HCT116 (cell line): ENCODE measurements around the gene HPN. TPM values are rescaled to one million over a fixed set of nuclear protein-coding genes. Genes with fewer than 3 reads are reported as not detected.

ENCODE experiments used
- ATAC-seq: fragments of 200-7000 bp; cut with Tn5 transposase; 2 replicates; pipeline ENCODE4 v1.9.1; 2020; ENCODE audit warnings: mild to moderate bottlenecking, moderate library complexity
- BruUV-seq: library from RNA; stranded (reverse); fragments of 400-500 nt; replicated peaks from 2 replicates; lab custom pipeline; 2021; lab: Mats Ljungman, UMichigan
- CTCF ChIA-PET: fragments of 300-600 bp; sonication (Branson Sonifier 250); formaldehyde crosslinking; loops from one replicate; lab custom pipeline; 2021; ENCODE audit warnings: antibody characterized with exemption; lab: Charles Lee
- POLR2A ChIA-PET: fragments of 300-600, 350-600 bp; sonication (Branson Sonifier 250); formaldehyde crosslinking; loops from one replicate; lab custom pipeline; 2021; ENCODE audit warnings: antibody characterized with exemption; lab: Charles Lee
- RAD21 ChIA-PET, 2 experiments: fragments of 300-600 bp; sonication (Branson Sonifier 250); formaldehyde crosslinking; loops; one replicate each; lab custom pipeline; 2023; ENCODE audit warnings: low total read pairs in 2 of 2; ENCODE audit not compliant: uncharacterized antibody in 2 of 2, unreplicated experiment in 2 of 2, low non-redundant PET in 1 of 2; lab: Charles Lee
- DNase-seq: peaks from one replicate; pipeline ENCODE4 v3.0.0-alpha.2; 2010; ENCODE audit warnings: low read depth, low spot score
- H2AFZ ChIP-seq: fragments of 200-600 bp; shearing (Covaris generic), sonication (generic); 2 replicates; pipeline ENCODE4 v1.6.1; 2017; ENCODE audit warnings: low read depth, mixed run types, mixed read lengths, antibody characterized with exemption, low read length; ENCODE audit not compliant: poor library complexity, severe bottlenecking
- H3K27ac ChIP-seq: 2 replicates; pipeline ENCODE4 v1.5.1; 2012; ENCODE audit warnings: low read depth, low read length
- H3K27me3 ChIP-seq: fragments of 200-600 bp; sonication (generic); 2 replicates; pipeline ENCODE4 v1.6.1; 2016; ENCODE audit warnings: mixed run types, low read length, mixed read lengths; ENCODE audit not compliant: insufficient read depth
- H3K36me3 ChIP-seq, 2 experiments: fragments of 200-500 bp in 1 of 2; fragments of 200-600 bp in 1 of 2; sonication (Bioruptor generic) in 1 of 2; sonication (generic) in 1 of 2; 2 replicates each; pipeline versions ENCODE4 v1.5.1 to v1.6.1; 2014 to 2016; ENCODE audit warnings: low read length in 2 of 2, inconsistent platforms in 1 of 2, mixed read lengths in 1 of 2, mixed run types in 1 of 2; ENCODE audit not compliant: insufficient read depth in 2 of 2, control insufficient read depth in 1 of 2
- H3K4me1 ChIP-seq, 2 experiments: fragments of 200-600 bp in 1 of 2; sonication (generic) in 1 of 2; 2 replicates each; pipeline versions ENCODE4 v1.5.1 to v1.6.1; 2012 to 2017; ENCODE audit warnings: low read length in 2 of 2, inconsistent platforms in 1 of 2, mild to moderate bottlenecking in 1 of 2, mixed read lengths in 1 of 2, mixed run types in 1 of 2, moderate library complexity in 1 of 2; ENCODE audit not compliant: insufficient read depth in 2 of 2, control insufficient read depth in 1 of 2
- H3K4me2 ChIP-seq: fragments of 200-600 bp; sonication (generic); 2 replicates; pipeline ENCODE4 v1.6.1; 2017; ENCODE audit warnings: mixed run types, low read length, mixed read lengths
- H3K4me3 ChIP-seq, 2 experiments: fragments of 200-600 bp in 1 of 2; sonication (generic) in 1 of 2; replicated peaks in 1 of 2; 2 replicates each; pipeline ENCODE4 v1.5.1; 2011 to 2016; ENCODE audit warnings: low read length in 2 of 2, control low read depth in 1 of 2, low read depth in 1 of 2, mild to moderate bottlenecking in 1 of 2, mixed read lengths in 1 of 2, mixed run types in 1 of 2
- H3K79me2 ChIP-seq: fragments of 200-600 bp; sonication (generic); 2 replicates; pipeline ENCODE4 v1.6.1; 2017; ENCODE audit warnings: mild to moderate bottlenecking, mixed run types, low read length, moderate library complexity, mixed read lengths; ENCODE audit not compliant: insufficient read depth
- H3K9ac ChIP-seq: fragments of 200-600 bp; sonication (generic); 2 replicates; pipeline ENCODE4 v1.6.1; 2016; ENCODE audit warnings: low read length, mixed read lengths
- H3K9me2 ChIP-seq: fragments of 200-600 bp; sonication (generic), shearing (Covaris generic); 2 replicates; pipeline ENCODE4 v1.6.1; 2017; ENCODE audit warnings: mixed run types, mild to moderate bottlenecking, moderate library complexity; ENCODE audit not compliant: insufficient read depth
- H3K9me3 ChIP-seq, 2 experiments: fragments of 200-500 bp in 1 of 2; fragments of 200-600 bp in 1 of 2; sonication (Bioruptor generic) in 1 of 2; sonication (generic) in 1 of 2; 2 replicates each; pipeline ENCODE4 v1.6.1; 2014 to 2017; ENCODE audit warnings: low read length in 2 of 2, mixed read lengths in 2 of 2, inconsistent platforms in 1 of 2, low read depth in 1 of 2, mild to moderate bottlenecking in 1 of 2, mixed run types in 1 of 2, moderate library complexity in 1 of 2; ENCODE audit not compliant: control insufficient read depth in 1 of 2, insufficient read depth in 1 of 2
- H4K20me1 ChIP-seq: fragments of 200-600 bp; sonication (generic), shearing (Covaris generic); 2 replicates; pipeline ENCODE4 v1.6.1; 2017; ENCODE audit warnings: mixed run types, mild to moderate bottlenecking, moderate library complexity; ENCODE audit not compliant: insufficient read depth
- CTCF ChIP-seq, 3 experiments: fragments of 200-600 bp in 1 of 3; sonication (generic) in 1 of 3; IDR thresholded peaks in 2 of 3; conservative IDR thresholded peaks in 1 of 3; 2 replicates each; pipeline ENCODE4 v1.5.1; 2012 to 2017; ENCODE audit warnings: low read depth in 2 of 3, low read length in 2 of 3, antibody characterized with exemption in 1 of 3, borderline replicate concordance in 1 of 3, control low read depth in 1 of 3, mild to moderate bottlenecking in 1 of 3, mixed read lengths in 1 of 3, mixed run types in 1 of 3, moderate library complexity in 1 of 3; ENCODE audit not compliant: insufficient read depth in 1 of 3
- EZH2 ChIP-seq: fragments of 200-600 bp; sonication (generic); IDR thresholded peaks from 2 replicates; pipeline ENCODE4 v1.6.1; 2017; ENCODE audit warnings: antibody characterized with exemption, mixed run types
- FOSL1 ChIP-seq: IDR thresholded peaks from 2 replicates; pipeline ENCODE4 v1.6.1; 2012; ENCODE audit warnings: low read depth
- JUND ChIP-seq: IDR thresholded peaks from 2 replicates; pipeline ENCODE4 v1.6.1; 2012
- YY1 ChIP-seq: IDR thresholded peaks from 2 replicates; pipeline ENCODE4 v1.6.1; 2011; ENCODE audit warnings: low read length, low read depth, moderate library complexity, mild to moderate bottlenecking; ENCODE audit not compliant: insufficient replicate concordance; ENCODE audit errors: extremely low read depth
- ZFX ChIP-seq: fragments of 450-650 bp; IDR thresholded peaks from 2 replicates; pipeline ENCODE4 v1.6.1; 2017
- intact Hi-C: fragments of 100-400 bp; cut with micrococcal nuclease; formaldehyde crosslinking; loops from 2 replicates; pipeline ENCODE4 v1.10.0; 2022
- total RNA-seq: library from RNA; stranded (reverse); gene quantifications from one replicate; pipeline ENCODE4 v1.2.1, GENCODE V29; 2021; ENCODE audit not compliant: unreplicated experiment
- TF ChIP-seq, protein P1 (sequence below): IDR thresholded peaks from 2 replicates; pipeline ENCODE4 v1.6.1; 2012

The HPN gene
- total RNA-seq, 1 experiment from 2014 or later, result 0.32 TPM

DNA sequence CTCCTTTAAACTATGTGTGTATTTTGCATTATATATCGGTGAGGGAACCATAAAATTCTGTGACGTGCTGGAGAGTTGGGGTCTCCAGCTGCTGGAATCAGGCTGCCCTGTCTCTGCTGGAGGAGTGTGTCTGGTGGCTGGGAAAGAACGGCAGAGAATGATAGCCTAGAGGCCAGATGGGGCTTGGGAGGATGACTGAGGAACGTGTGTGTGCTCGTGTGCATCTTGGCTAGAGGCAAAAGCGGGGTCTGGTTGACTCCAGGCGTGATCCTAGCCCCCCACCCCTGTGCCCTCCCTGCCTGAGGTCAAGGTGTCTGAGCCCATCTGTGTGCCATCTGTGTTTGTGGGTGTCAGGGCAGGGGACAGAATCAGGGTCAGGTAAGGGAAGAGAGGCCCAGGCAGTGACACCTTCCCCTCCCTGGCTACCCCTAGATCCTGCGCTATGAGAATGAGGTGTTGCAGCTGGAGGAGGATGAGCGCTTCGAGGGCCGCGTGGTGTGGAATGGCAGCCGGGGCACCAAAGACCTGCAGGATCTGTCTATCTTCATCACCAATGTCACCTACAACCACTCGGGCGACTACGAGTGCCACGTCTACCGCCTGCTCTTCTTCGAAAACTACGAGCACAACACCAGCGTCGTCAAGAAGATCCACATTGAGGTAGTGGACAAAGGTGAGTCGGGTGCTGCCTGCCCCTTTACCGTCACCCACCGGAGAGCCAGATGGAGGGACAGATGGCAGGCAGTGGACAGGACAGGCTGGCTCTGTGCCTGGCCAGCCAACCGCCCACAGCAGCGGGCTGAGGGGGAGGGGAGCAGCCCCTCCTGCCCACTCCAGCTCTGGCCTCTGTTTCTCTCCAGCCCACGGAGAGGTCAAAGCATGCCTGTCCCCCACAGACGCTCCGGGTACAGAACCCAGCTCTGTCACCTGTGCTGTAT, 8.2 kb upstream of the HPN start:
- H3K4me2 ChIP-seq, result no peak overlapping the region
- no peaks in the 10 kb centered on the region for H4K20me1 ChIP-seq
- H3K9ac ChIP-seq, result no peak overlapping the region
- H3K9me3 ChIP-seq, result no peaks in the 10 kb centered on the region
- H3K9me2 ChIP-seq, result no peaks in the 10 kb centered on the region
- no peak for ATAC-seq
- no peak overlapping the region for H3K27ac ChIP-seq
- peaks cover 6 to 18% of the 10 kb centered on the region in 2 experiments; a peak in 3 of 4 replicates for H3K4me1 ChIP-seq
- BruUV-seq, result no TSS peak
- no peak overlapping the region for H2AFZ ChIP-seq
- no peak for TF ChIP-seq JUND
- TF ChIP-seq FOSL1, result no peak
- TF ChIP-seq, protein P1, sequence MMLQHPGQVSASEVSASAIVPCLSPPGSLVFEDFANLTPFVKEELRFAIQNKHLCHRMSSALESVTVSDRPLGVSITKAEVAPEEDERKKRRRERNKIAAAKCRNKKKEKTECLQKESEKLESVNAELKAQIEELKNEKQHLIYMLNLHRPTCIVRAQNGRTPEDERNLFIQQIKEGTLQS, result no peak
- no peak for TF ChIP-seq YY1
- intact Hi-C loops, result no loop called here
- H3K36me3 ChIP-seq, result no peaks in the 10 kb centered on the region; a peak in 1 of 4 replicates
- no peaks in the 10 kb centered on the region for H3K27me3 ChIP-seq
- no peaks in the 10 kb centered on the region for H3K79me2 ChIP-seq
- ChIA-PET CTCF (no interaction called here), POLR2A (no interaction called here), RAD21 (no interaction called here)
- H3K4me3 ChIP-seq, result no peak overlapping the region
- DNase-seq, result no peak

GRCh38 chr19:35034005-35034502, 7.5 kb upstream of the HPN start:
- CTCF ChIA-PET, result interaction anchor here (1.1 kb wide), 1 partner anchor 10 kb away, joined by 5 read pairs; no protein-coding TSS in a partner anchor
- no peak for DNase-seq
- RAD21 ChIA-PET, result no interaction called here
- H3K27ac ChIP-seq, result no peak overlapping the region
- no peaks in the 10 kb centered on the region for H3K9me2 ChIP-seq
- no peak overlapping the region for H3K4me2 ChIP-seq
- no peak overlapping the region for H3K9ac ChIP-seq
- no peaks in the 10 kb centered on the region for H3K79me2 ChIP-seq
- TF ChIP-seq CTCF (IDR thresholded peaks at IDR 0.05 in 2 of 3, conservative IDR thresholded peaks at IDR 0.05 in 1 of 3; ENCODE audit: borderline replicate concordance in 1 of 3, insufficient read depth in 1 of 3, low read depth in 2 of 3, low read length in 2 of 3), result no peak
- no peak for TF ChIP-seq EZH2
- TF ChIP-seq ZFX, result no peak
- no peaks in the 10 kb centered on the region; a peak in 1 of 4 replicates for H3K36me3 ChIP-seq
- BruUV-seq, result no TSS peak
- peaks cover 6 to 17% of the 10 kb centered on the region in 2 experiments; a peak in 3 of 4 replicates for H3K4me1 ChIP-seq
- no peak for ATAC-seq
- H3K4me3 ChIP-seq, result no peak overlapping the region
- POLR2A ChIA-PET, result no interaction called here
- no peaks in the 10 kb centered on the region for H4K20me1 ChIP-seq
- no peaks in the 10 kb centered on the region for H3K27me3 ChIP-seq
- H3K9me3 ChIP-seq, result no peaks in the 10 kb centered on the region
- no peak overlapping the region for H2AFZ ChIP-seq
- intact Hi-C loops, result no loop called here
